ENCODE measurements around the gene BAHCC1. TPM values are rescaled to one million over a fixed set of nuclear protein-coding genes. Genes with fewer than 3 reads are reported as not detected.

Gene BAHCC1
- total RNA-seq, 2 experiments from 2014 or later = 0.08 to 0.25 TPM

DNA sequence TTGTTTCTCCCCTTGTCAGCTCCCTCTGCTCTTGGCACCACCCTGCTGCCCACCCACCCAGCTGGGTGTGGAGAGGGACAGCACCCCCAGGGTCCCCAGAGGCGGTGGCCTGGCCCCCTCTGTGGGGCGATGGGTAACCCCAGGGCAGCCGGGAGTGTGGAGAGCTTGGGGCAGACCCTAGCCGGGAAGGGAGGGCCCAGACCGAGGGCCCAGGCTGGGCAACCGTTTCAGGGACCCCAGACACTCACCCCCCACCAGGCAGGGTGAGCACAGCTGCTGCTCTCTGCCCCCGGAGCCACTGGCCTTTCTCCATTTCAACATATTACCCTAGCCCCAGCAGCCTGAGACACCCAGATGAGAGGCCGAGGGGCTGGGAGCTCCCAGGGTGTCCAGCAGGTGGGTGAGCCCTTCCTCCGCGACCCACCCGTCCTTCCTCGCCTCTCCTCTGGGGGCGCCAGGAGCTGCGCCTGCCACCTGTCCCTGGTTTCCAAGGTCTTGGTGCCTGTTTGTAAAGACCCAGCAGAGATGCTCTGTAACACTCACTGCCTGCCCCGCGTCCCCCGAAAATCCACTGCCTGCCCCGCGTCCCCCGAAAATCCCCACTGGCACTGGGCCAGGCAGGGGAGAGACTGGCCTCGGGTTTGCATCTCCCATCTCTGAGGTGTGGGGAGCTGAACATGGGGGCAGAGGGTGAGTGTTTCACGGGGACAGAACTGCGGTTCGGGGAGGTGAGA lies 45.4 kb downstream of the BAHCC1 start:
- Mint-ChIP-seq H3K27me3 (peaks cover 21% of the 10 kb centered on the region), H3K36me3 (no peaks in the 10 kb centered on the region), H3K4me3 (no peak overlapping the region), H3K27ac (no peak overlapping the region), H3K9me3 (no peaks in the 10 kb centered on the region), H3K4me1 (peaks cover 2% of the 10 kb centered on the region)
- DNase-seq = peak; percentile 40

DNA sequence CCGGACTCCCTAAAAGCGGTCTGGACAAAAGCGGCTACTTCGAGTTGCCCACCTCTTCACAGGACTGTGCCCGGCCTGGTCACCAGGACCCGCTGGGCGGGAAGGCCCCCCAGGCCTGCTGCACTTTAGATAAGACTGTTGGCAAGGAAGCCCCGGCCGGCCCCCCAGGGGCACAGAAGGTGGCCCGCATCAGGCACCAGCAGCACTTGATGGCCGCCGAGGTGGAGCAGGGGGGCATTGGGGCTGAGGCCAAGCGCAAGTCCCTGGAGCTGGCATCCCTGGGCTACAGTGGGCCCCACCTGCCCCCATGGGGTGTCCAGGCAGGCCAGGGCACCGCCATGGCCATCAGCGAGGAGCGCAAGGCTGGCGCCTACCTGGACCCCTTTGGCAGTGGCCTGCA lies 47.5 kb downstream of the BAHCC1 start:
- DNase-seq = no peak
- Mint-ChIP-seq H3K4me3 (no peak overlapping the region), H3K4me1 (peaks cover 2% of the 10 kb centered on the region), H3K27me3 (peaks cover 15% of the 10 kb centered on the region), H3K27ac (no peak overlapping the region), H3K36me3 (no peaks in the 10 kb centered on the region), H3K9me3 (no peaks in the 10 kb centered on the region)

DNA sequence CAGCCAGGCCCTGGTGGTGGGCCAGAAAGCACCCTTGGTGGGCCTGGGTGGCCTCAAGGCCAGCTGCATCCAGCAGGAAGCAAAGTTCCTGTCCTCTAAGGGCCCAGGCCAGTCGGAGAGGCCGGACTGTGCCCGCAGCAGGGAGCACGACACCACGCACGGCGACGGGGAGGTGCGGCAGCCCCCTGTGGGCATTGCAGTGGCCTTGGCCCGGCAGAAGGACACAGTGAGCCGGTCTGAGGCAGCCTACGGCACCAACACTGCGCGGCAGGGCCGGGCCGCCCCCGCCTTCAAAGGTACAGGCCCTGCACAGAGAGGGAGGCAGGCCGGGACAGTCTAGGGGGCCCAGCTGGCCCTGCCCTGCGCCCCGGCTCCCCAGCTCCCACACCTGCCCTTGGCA lies 48.0 kb downstream of the BAHCC1 start:
- Mint-ChIP-seq H3K36me3 (no peaks in the 10 kb centered on the region), H3K9me3 (no peaks in the 10 kb centered on the region), H3K27ac (no peak overlapping the region), H3K4me1 (peaks cover 2% of the 10 kb centered on the region), H3K4me3 (no peak overlapping the region), H3K27me3 (peaks cover 11% of the 10 kb centered on the region)
- DNase-seq = no peak

DNA sequence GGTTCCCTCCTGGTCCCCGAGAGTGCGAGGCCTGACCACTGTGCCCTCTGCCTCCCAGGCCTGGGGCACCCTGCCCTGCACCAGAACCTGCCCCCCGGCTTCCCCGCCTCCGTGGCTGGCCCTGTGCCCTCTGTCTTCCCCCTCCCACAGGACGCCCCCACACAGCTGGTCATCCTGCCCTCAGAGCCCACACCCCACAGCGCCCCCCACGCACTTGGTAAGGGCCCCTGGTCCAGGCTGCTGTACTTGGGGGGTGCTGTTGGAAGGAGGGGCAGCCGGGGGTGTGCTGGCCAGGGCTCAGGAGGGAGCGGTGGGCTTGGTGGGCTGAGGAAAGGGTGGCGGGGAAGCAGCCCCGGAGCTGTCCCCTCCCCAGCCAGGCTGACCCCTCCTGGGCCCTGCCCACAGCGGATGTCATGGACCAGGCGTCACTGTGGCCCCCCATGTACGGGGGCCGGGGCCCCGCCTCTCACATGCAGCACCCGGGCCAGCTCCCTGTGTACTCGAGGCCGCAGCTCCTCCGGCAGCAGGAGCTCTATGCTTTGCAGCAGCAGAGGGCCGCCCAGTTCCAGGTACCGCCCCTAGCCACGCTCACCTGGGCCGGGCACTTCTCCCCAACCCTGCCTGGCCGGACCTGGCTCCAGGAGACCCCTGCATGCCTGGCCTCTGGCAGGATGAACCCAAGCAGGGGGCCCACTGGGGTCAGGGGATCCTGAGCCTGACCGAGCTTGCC lies 49.5 kb downstream of the BAHCC1 start:
- no peak for DNase-seq
- Mint-ChIP-seq H3K27me3 (peaks cover 5% of the 10 kb centered on the region), H3K9me3 (no peaks in the 10 kb centered on the region), H3K4me1 (no peaks in the 10 kb centered on the region), H3K27ac (no peak overlapping the region), H3K36me3 (no peaks in the 10 kb centered on the region), H3K4me3 (no peak overlapping the region)

DNA sequence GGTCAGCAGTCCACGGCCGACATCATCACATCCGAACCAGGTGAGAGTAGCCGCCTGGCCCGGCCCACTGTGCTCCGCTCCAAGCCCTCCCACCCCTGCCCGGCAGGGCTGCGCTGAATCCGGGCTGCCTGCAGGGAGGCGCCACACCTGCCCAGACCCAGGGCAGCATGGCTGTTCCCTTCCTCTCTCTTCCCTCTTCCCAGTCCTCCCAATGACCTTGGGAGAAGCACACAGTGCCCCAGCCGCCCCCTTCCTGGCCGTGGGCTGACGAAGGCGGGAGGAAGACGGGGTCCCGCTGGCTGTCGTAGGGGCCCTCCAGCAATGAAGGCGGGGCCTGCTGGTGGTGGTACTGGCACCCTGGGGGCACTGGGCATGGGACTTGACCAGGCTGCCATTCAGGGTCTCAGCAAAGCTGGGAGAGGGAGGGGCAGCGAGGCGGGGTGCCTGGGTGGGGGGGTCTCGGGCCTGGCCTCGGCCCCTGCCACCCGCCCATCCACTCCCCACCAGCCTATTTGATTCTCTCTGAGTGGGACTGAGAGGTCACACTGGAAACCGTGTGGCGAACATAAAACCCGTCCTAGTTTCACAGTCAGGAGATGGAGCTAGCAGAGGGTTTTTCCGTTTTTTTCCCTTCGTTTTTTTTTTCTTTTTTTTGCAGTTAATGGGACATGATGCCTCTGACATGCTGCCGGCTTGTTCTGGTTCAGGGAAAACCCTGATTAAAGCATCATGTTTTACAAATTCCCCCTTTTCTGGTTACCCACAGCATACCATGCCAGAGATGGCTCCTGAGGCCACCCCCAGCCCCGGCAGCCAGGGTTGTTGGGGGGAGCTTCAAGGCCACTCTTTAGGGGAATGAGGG lies 50.6 kb downstream of the BAHCC1 start:
- no peak overlapping the region for H3K4me3 Mint-ChIP-seq
- no peak overlapping the region for H3K27ac Mint-ChIP-seq
- no peaks in the 10 kb centered on the region for H3K9me3 Mint-ChIP-seq
- H3K27me3 Mint-ChIP-seq = no peaks in the 10 kb centered on the region
- H3K36me3 Mint-ChIP-seq = no peaks in the 10 kb centered on the region
- no peaks in the 10 kb centered on the region for H3K4me1 Mint-ChIP-seq
- DNase-seq = no peak

DNA sequence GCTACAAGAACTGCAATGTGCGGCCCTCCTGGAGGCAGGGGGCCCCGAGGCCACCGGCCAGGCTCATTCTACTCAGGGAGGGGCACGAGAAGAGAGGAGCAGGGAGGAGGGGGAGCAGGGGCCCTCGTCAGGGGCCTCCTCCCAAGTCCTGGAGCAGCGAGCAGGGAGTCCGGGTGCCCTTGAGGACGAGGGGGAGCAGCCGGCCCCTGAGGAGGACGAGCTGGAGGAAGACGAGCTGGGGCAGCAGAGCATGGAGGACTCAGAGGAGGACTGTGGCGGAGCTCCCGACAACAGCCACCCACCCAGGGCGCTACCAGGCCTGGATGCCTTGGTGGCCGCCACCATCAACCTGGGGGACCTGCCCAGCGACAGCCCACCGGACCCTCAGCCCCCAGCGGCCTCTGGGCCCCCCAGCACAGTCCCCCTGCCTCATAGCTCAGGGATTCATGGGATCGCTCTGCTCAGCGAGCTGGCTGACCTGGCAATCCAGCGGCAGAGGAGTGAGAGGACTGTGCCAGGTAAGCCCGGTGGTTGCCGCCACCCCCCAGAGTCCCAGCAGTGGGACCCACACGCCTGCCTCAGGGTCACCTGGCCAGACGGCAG lies 52.2 kb downstream of the BAHCC1 start:
- Mint-ChIP-seq H3K27ac (no peak overlapping the region), H3K9me3 (no peaks in the 10 kb centered on the region), H3K36me3 (no peaks in the 10 kb centered on the region), H3K27me3 (no peaks in the 10 kb centered on the region), H3K4me1 (no peaks in the 10 kb centered on the region), H3K4me3 (no peak overlapping the region)
- DNase-seq = no peak

DNA sequence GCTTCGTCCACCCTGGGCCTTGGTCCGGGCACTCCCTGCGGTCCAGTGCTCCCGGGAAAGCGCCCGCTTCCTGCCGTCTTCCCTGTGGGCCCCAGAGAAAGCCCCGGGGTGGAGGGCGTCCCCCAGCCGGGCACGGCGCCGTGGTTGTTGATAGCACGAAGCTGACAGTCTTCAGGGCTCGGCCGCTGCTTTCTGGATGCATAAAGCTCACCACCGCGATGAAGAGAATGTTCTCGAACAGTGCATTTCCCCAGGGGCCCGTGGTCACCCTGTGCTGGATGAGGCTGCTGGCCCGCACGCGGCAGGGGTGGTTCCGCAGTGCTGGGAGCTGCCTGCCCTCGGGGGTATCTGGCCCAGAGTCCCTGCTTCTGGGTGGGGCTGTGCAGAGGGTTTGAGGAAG lies 53.2 kb downstream of the BAHCC1 start:
- H3K4me1 Mint-ChIP-seq = peaks cover 3% of the 10 kb centered on the region
- H3K4me3 Mint-ChIP-seq = no peak overlapping the region
- no peak overlapping the region for H3K27ac Mint-ChIP-seq
- H3K9me3 Mint-ChIP-seq = no peaks in the 10 kb centered on the region
- H3K27me3 Mint-ChIP-seq = no peaks in the 10 kb centered on the region
- no peak for DNase-seq
- H3K36me3 Mint-ChIP-seq = no peaks in the 10 kb centered on the region

DNA sequence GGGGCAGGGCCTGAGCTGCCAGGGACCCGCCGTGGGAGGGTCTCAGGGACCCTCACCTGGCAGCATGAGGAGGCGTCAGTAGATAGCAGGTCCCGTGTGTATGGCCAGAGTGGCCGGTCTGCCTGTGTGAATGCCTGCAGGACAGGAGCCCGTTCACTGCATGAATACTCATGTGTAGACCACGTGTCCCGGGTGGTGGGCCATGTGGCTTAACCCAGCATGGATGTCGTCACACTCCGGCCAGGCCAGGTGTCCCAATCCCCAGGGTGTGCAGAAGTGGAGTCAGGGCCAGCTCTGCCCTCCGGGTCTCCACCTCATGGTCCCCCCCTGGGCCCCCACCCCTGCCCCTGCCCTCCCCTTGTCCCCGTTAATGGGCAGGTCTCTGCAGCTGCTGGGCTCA lies 53.7 kb downstream of the BAHCC1 start:
- no peak for DNase-seq
- Mint-ChIP-seq H3K27ac (no peak overlapping the region), H3K4me3 (no peak overlapping the region), H3K36me3 (no peaks in the 10 kb centered on the region), H3K27me3 (no peaks in the 10 kb centered on the region), H3K9me3 (no peaks in the 10 kb centered on the region), H3K4me1 (peaks cover 5% of the 10 kb centered on the region)

DNA sequence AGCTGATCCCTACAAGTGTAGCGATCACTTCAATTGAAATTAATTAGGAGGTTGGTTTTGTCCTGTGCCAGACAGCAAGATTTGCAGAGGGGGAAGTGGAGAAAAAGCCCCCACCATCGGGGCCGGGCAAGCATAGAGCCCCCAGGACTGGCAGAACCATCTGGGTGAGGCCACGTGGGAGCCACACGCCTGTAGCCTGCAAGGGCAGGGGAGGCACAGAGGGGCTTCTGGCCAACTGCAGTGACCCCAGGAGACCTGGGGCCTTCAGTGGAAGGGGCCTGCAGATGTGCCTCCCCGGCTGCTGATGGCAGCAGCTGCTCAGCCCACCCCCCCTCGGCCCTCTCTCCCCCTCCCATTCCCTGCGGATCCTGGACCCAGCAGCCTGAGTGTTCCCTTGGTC lies 54.1 kb downstream of the BAHCC1 start:
- no peaks in the 10 kb centered on the region for H3K9me3 Mint-ChIP-seq
- no peak overlapping the region for H3K4me3 Mint-ChIP-seq
- no peaks in the 10 kb centered on the region for H3K27me3 Mint-ChIP-seq
- DNase-seq = no peak
- no peaks in the 10 kb centered on the region for H3K36me3 Mint-ChIP-seq
- peaks cover 7% of the 10 kb centered on the region for H3K4me1 Mint-ChIP-seq
- no peak overlapping the region for H3K27ac Mint-ChIP-seq

DNA sequence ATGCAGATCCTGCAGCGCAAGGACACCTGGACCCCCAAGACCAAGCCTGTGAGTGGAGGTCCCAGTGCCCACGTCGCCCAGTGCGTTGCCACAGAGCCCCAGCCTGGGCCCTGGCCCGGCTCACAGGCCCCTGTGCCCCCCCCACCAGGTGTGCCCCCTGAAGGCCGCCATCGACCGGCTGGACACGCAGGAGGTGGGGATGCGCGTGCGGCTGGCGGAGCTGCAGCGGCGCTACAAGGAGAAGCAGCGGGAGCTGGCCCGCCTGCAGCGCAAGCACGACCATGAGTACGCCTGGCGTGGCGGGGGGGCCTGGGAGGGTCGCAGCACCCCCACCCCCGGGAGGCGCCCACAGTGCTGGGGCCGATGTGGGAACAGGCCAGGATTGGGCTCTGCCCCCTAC lies 56.6 kb downstream of the BAHCC1 start:
- H3K4me1 Mint-ChIP-seq = peaks cover 7% of the 10 kb centered on the region
- no peak for DNase-seq
- no peak overlapping the region for H3K27ac Mint-ChIP-seq
- no peaks in the 10 kb centered on the region for H3K9me3 Mint-ChIP-seq
- no peak overlapping the region for H3K4me3 Mint-ChIP-seq
- H3K27me3 Mint-ChIP-seq = no peaks in the 10 kb centered on the region
- H3K36me3 Mint-ChIP-seq = no peaks in the 10 kb centered on the region

DNA sequence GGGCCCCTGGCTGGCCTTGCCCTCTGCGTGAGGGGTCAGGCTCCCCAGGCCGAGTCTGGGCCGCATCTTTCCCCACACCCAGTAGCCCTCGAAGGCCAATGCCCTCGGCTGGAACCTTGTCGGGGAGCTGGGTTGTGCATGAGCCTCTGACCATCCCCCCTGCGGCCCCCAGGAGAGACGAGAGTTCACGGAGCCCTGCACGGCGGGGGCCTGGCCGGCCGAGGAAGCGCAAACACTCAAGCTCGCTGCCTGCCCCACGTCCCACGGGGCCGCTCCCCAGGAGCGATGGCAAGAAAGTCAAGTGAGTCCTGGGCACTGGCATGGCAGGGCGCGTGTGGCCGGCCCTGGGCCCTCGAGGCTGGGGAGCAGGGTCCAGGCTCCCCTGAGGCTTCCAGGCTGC lies 57.3 kb downstream of the BAHCC1 start:
- DNase-seq = no peak
- peaks cover 9% of the 10 kb centered on the region for H3K4me1 Mint-ChIP-seq
- no peaks in the 10 kb centered on the region for H3K9me3 Mint-ChIP-seq
- H3K36me3 Mint-ChIP-seq = no peaks in the 10 kb centered on the region
- no peaks in the 10 kb centered on the region for H3K27me3 Mint-ChIP-seq
- no peak overlapping the region for H3K4me3 Mint-ChIP-seq
- no peak overlapping the region for H3K27ac Mint-ChIP-seq

DNA sequence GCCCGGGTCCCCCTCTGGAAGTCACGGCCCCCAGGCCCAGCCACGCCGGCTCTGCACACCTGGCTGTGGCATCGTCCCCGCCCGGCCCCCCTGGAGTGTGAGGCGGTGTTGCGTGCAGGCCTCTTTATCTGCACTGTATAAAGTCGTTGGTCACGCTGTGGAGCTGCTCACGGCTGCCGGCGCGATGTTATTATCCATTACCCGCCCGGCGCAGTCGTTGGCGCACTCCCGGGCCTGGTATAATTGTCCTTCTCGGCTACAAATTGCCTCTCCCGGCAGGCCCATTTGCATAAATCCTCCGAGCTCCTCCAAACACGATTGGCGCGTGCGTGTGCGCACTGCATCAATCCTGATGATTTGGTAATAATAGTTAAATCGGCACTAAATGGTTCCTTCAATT lies 57.8 kb downstream of the BAHCC1 start:
- Mint-ChIP-seq H3K9me3 (no peaks in the 10 kb centered on the region), H3K4me3 (no peak overlapping the region), H3K27me3 (no peaks in the 10 kb centered on the region), H3K4me1 (peaks cover 9% of the 10 kb centered on the region), H3K27ac (no peak overlapping the region), H3K36me3 (no peaks in the 10 kb centered on the region)
- DNase-seq = no peak

DNA sequence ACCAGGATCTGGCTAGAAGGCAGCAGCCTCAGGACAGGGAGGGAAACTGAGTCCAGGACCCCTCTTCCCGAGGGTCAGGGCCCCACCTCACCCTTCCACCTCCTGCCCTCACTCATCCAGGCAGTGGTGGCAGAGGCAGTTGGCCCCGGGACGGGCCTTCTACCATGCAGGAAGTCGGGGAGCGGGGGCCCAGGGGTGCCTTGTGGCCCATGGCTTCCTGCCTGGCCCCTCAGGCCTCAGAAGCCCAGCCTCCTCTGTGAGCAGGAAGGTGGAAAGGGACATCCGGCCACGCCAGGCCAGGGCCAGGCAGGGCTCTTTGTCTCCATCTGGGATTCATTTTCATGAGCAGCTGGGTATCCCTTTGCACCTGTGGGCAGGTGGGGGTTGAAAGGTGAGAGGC lies 58.5 kb downstream of the BAHCC1 start:
- H3K27me3 Mint-ChIP-seq = no peaks in the 10 kb centered on the region
- H3K4me3 Mint-ChIP-seq = no peak overlapping the region
- no peaks in the 10 kb centered on the region for H3K9me3 Mint-ChIP-seq
- no peaks in the 10 kb centered on the region for H3K36me3 Mint-ChIP-seq
- peak overlapping the region; percentile 29 for H3K27ac Mint-ChIP-seq
- H3K4me1 Mint-ChIP-seq = peaks cover 9% of the 10 kb centered on the region
- DNase-seq = peak; percentile 46

DNA sequence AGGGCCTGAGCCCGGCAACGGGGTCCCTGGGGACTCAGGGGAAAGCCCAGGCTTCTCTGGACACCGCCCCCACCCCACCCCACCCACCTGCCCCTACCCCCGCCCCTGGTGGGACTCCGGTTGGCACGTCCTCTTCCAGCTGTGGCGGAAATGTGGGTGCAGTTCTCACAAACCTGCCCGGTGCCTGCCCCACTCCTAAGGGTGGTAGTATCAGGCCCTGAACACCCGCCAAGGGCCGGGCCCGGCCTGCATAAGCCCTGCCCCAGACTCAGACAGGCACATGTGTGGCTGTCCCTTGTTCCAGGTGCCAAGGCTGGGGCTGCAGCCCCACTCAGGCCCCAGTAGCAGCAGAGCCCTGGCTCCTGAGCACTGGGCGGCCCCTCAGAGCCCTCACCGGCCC lies 59.2 kb downstream of the BAHCC1 start:
- Mint-ChIP-seq H3K9me3 (no peaks in the 10 kb centered on the region), H3K27me3 (no peaks in the 10 kb centered on the region), H3K4me1 (peaks cover 9% of the 10 kb centered on the region), H3K36me3 (no peaks in the 10 kb centered on the region), H3K4me3 (no peak overlapping the region), H3K27ac (no peak overlapping the region)
- no peak for DNase-seq

DNA sequence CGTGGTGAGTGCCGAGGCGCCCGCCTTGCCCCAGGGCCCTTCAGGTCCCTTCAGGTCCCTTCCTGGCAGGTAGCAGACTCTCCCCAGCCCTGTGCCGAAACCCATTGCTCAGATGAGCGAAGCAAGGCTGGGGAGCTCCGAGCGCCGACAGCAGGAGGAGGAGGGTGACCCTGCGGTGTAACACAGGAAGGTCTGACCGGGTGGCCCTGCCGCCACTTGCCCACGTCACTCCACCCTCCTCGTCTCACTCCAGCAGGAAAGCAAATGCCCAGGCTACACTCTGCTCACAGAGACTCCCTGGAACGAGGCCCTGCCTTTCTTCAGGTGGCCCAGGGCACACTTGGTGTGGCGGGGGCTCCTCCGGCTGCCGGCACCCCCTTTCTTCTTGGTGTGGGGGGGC lies 60.1 kb downstream of the BAHCC1 start:
- Mint-ChIP-seq H3K36me3 (no peaks in the 10 kb centered on the region), H3K27me3 (no peaks in the 10 kb centered on the region), H3K27ac (no peak overlapping the region), H3K4me3 (no peak overlapping the region), H3K4me1 (peaks cover 9% of the 10 kb centered on the region), H3K9me3 (no peaks in the 10 kb centered on the region)
- no peak for DNase-seq

Measured in activated naive CD8-positive, alpha-beta T cell treated with anti-CD3 and anti-CD28 coated beads for 36 hours (primary cell).